GM12878 (cell line): ENCODE measurements around the gene S100A16. TPM values are rescaled to one million over a fixed set of nuclear protein-coding genes. Genes with fewer than 3 reads are reported as not detected.
A peak's percentile ranks its signal among the peaks of the same experiment; 100 is the strongest.

Experiments used
- ESRRA ChIP-seq: IDR thresholded peaks from 2 replicates; pipeline ENCODE4 v1.6.1; 2012; ENCODE audit warnings: mild to moderate bottlenecking, low read length, improper control_type of control experiment
- HCFC1 ChIP-seq: fragments of 150-350 bp; IDR thresholded peaks from 2 replicates; pipeline ENCODE4 v1.6.1; 2014; ENCODE audit warnings: low read length
- MEF2B ChIP-seq: fragments of 450-650 bp; IDR thresholded peaks from 2 replicates; pipeline ENCODE4 v1.6.1; 2018; ENCODE audit warnings: mild to moderate bottlenecking, moderate library complexity; ENCODE audit not compliant: partially characterized antibody, poor library complexity, severe bottlenecking
- MLLT1 ChIP-seq: fragments of 450-650 bp; IDR thresholded peaks from 2 replicates; pipeline ENCODE4 v1.6.1; 2016; ENCODE audit warnings: mild to moderate bottlenecking
- NR2F1 ChIP-seq: fragments of 450-650 bp; conservative IDR thresholded peaks from 2 replicates; pipeline ENCODE4 v1.6.1; 2017; ENCODE audit warnings: mild to moderate bottlenecking
- TBL1XR1 ChIP-seq: IDR thresholded peaks from 2 replicates; pipeline ENCODE4 v1.6.1; 2012; ENCODE audit warnings: low read depth, low read length, improper control_type of control experiment
- TCF7 ChIP-seq: IDR thresholded peaks from 2 replicates; pipeline ENCODE4 v1.6.1; 2014; ENCODE audit warnings: antibody characterized with exemption, borderline replicate concordance
- ZNF274 ChIP-seq: IDR thresholded peaks from one replicate; pipeline ENCODE4 v1.8.0; 2011; ENCODE audit not compliant: insufficient read length, insufficient read depth
- polyA plus RNA-seq, 11 experiments: library from polyadenylated mRNA; depleted of rRNA in 4 of 11; unstranded in 6 of 11; stranded (reverse) in 5 of 11; fragments of >200 nt; fragmentation: Nextera tagmentation in 4 of 11; fragmentation: Illumina TruSeq in 1 of 11; extraction: Ambion mirVana in 4 of 11; extraction: Trizol in 1 of 11; gene quantifications; 1 replicate in 1 of 11; 2 replicates in 10 of 11; pipeline versions ENCODE4 v1.2.1 to v1.2.3, GENCODE V29; 2011 to 2016; ENCODE audit warnings: inconsistent platforms in 2 of 11, missing spikeins in 2 of 11, low read depth in 1 of 11
- total RNA-seq, 4 experiments: library from RNA; depleted of rRNA in 3 of 4; stranded (reverse); fragments of >200 nt in 3 of 4; fragmentation: Illumina TruSeq in 1 of 4; extraction: Trizol in 1 of 4; gene quantifications; 2 replicates each; pipeline versions ENCODE4 v1.2.1 to v1.2.3, GENCODE V29; 2013 to 2021
- TF ChIP-seq, protein P1 (sequence below): fragments of 450-650 bp; IDR thresholded peaks from 2 replicates; pipeline ENCODE4 v1.6.1; 2017; ENCODE audit warnings: mild to moderate bottlenecking, moderate library complexity
- TF ChIP-seq, protein P2 (sequence below): IDR thresholded peaks from 2 replicates; pipeline ENCODE4 v1.6.1; 2011; ENCODE audit warnings: low read depth, low read length, improper control_type of control experiment, borderline replicate concordance
- TF ChIP-seq, protein P3 (sequence below): fragments of 450-650 bp; formaldehyde crosslinking; IDR thresholded peaks from 2 replicates; pipeline ENCODE4 v1.4.0; 2022; ENCODE audit warnings: mild to moderate bottlenecking, moderate library complexity

Gene S100A16
- total and polyA plus RNA-seq, 10 of the 15 experiments (the other 5 are each of a cell fraction or from before 2014, with no cell fraction given): 0.14 to 0.51 (median 0.25) TPM; not detected in 6

- TF ChIP-seq, protein P1, sequence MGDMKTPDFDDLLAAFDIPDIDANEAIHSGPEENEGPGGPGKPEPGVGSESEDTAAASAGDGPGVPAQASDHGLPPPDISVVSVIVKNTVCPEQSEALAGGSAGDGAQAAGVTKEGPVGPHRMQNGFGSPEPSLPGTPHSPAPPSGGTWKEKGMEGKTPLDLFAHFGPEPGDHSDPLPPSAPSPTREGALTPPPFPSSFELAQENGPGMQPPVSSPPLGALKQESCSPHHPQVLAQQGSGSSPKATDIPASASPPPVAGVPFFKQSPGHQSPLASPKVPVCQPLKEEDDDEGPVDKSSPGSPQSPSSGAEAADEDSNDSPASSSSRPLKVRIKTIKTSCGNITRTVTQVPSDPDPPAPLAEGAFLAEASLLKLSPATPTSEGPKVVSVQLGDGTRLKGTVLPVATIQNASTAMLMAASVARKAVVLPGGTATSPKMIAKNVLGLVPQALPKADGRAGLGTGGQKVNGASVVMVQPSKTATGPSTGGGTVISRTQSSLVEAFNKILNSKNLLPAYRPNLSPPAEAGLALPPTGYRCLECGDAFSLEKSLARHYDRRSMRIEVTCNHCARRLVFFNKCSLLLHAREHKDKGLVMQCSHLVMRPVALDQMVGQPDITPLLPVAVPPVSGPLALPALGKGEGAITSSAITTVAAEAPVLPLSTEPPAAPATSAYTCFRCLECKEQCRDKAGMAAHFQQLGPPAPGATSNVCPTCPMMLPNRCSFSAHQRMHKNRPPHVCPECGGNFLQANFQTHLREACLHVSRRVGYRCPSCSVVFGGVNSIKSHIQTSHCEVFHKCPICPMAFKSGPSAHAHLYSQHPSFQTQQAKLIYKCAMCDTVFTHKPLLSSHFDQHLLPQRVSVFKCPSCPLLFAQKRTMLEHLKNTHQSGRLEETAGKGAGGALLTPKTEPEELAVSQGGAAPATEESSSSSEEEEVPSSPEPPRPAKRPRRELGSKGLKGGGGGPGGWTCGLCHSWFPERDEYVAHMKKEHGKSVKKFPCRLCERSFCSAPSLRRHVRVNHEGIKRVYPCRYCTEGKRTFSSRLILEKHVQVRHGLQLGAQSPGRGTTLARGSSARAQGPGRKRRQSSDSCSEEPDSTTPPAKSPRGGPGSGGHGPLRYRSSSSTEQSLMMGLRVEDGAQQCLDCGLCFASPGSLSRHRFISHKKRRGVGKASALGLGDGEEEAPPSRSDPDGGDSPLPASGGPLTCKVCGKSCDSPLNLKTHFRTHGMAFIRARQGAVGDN: peak; percentile 74
- TF ChIP-seq MLLT1 (no peak), MEF2B (no peak), NR2F1 (0 out of 2 replicates have a peak, but pooled peaks have one; percentile 16), TBL1XR1 (no peak), TCF7 (no peak), HCFC1 (no peak), ZNF274 (no peak), ESRRA (no peak)
- TF ChIP-seq, protein P2, sequence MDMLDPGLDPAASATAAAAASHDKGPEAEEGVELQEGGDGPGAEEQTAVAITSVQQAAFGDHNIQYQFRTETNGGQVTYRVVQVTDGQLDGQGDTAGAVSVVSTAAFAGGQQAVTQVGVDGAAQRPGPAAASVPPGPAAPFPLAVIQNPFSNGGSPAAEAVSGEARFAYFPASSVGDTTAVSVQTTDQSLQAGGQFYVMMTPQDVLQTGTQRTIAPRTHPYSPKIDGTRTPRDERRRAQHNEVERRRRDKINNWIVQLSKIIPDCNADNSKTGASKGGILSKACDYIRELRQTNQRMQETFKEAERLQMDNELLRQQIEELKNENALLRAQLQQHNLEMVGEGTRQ: no peak
- TF ChIP-seq, protein P3, sequence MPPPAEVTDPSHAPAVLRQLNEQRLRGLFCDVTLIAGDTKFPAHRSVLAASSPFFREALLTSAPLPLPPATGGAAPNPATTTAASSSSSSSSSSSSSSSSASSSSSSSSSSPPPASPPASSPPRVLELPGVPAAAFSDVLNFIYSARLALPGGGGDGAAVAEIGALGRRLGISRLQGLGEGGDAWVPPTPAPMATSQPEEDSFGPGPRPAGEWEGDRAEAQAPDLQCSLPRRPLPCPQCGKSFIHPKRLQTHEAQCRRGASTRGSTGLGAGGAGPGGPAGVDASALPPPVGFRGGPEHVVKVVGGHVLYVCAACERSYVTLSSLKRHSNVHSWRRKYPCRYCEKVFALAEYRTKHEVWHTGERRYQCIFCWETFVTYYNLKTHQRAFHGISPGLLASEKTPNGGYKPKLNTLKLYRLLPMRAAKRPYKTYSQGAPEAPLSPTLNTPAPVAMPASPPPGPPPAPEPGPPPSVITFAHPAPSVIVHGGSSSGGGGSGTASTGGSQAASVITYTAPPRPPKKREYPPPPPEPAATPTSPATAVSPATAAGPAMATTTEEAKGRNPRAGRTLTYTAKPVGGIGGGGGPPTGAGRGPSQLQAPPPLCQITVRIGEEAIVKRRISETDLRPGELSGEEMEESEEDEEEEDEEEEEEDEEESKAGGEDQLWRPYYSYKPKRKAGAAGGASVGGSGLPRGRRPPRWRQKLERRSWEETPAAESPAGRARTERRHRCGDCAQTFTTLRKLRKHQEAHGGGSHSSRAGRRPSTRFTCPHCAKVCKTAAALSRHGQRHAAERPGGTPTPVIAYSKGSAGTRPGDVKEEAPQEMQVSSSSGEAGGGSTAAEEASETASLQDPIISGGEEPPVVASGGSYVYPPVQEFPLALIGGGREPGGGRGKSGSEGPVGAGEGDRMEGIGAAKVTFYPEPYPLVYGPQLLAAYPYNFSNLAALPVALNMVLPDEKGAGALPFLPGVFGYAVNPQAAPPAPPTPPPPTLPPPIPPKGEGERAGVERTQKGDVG (CRISPR knock-in tag): no peak
- TF ChIP-seq, all 136 proteins: peak for 3
Measured at GRCh38 chr1:153616144-153616916, 3.4 kb upstream of the S100A16 start, which contains the start of gene S100A14 (continued).
